Esophagus muscularis mucosa (tissue), 4 donors: Measurements from ENCODE around the gene SLC9A1. TPM values are rescaled to one million over a fixed set of nuclear protein-coding genes. Genes with fewer than 3 reads are reported as not detected.
"Not testable (repeated sequence)": the region's sequence is repeated elsewhere in the genome, so short reads cannot be mapped to it uniquely, and the experiment has no call there.

ENCODE experiments used
- DNase-seq: peaks from one replicate; pipeline ENCODE4 v3.0.0-alpha.2; 2017; ENCODE audit errors: extremely low spot score
- H3K27ac ChIP-seq, 4 donors: fragments of 200-600 bp; sonication (generic); replicated peaks in 1 of 4; 1 replicate in 3 of 4; 2 replicates in 1 of 4; pipeline ENCODE4 v1.5.1; 2016 to 2019; ENCODE audit warnings: mild to moderate bottlenecking in 1 of 4
- H3K27me3 ChIP-seq, 4 donors: fragments of 200-600 bp; sonication (generic); one replicate each; pipeline versions ENCODE4 v1.5.1 to v1.6.0; 2016 to 2019
- H3K36me3 ChIP-seq, 4 donors: fragments of 200-600 bp; sonication (generic); one replicate each; pipeline ENCODE4 v1.5.1; 2016 to 2019
- H3K4me1 ChIP-seq, 4 donors: fragments of 200-600 bp; sonication (generic); one replicate each; pipeline ENCODE4 v1.5.1; 2016 to 2019
- H3K4me3 ChIP-seq, 4 donors: fragments of 200-600 bp; sonication (generic); 1 replicate in 2 of 4; 2 replicates in 2 of 4; pipeline ENCODE4 v1.5.1; 2016 to 2019; ENCODE audit warnings: mild to moderate bottlenecking in 4 of 4, moderate library complexity in 1 of 4
- H3K9me3 ChIP-seq, 4 donors: fragments of 200-600 bp; sonication (generic); 1 replicate in 3 of 4; 2 replicates in 1 of 4; pipeline ENCODE4 v1.5.1; 2016 to 2019
- CTCF ChIP-seq, 3 experiments: fragments of 200-600 bp in 2 of 3; fragments of 450-650 bp in 1 of 3; sonication (generic) in 2 of 3; IDR thresholded peaks; one replicate each; pipeline ENCODE4 v1.5.1; 2017 to 2019; ENCODE audit warnings: antibody characterized with exemption in 3 of 3, mild to moderate bottlenecking in 2 of 3, moderate library complexity in 1 of 3
- EP300 ChIP-seq: sonication (generic); formaldehyde crosslinking; IDR thresholded peaks from one replicate; pipeline ENCODE4 v1.6.1; 2017; ENCODE audit warnings: antibody characterized with exemption
- POLR2A ChIP-seq: fragments of 450-650 bp; IDR thresholded peaks from one replicate; pipeline ENCODE4 v1.6.1; 2017; ENCODE audit warnings: antibody characterized with exemption, moderate library complexity, mild to moderate bottlenecking, low read depth
- POLR2AphosphoS5 ChIP-seq, 2 donors: sonication (generic); formaldehyde crosslinking; IDR thresholded peaks; one replicate each; pipeline ENCODE4 v1.6.1; 2017; ENCODE audit warnings: antibody characterized with exemption in 2 of 2
- WGBS: methylation state at CpG from one replicate; pipeline ENCODE4 v1.1.5; 2018; 5-methylcytosine and 5-hydroxymethylcytosine counted together
- intact Hi-C: fragments of 100-400 bp; cut with DNase I; formaldehyde crosslinking; loops from one replicate; pipeline ENCODE4 v1.15.1; 2023
- total RNA-seq, 4 donors: library from RNA; depleted of rRNA; stranded (reverse); fragments of >200 nt; gene quantifications; one replicate each; pipeline versions ENCODE4 v1.1.0 to v1.2.1, GENCODE V29; 2016

The SLC9A1 gene
- total RNA-seq, 4 donors from 2014 or later = 8.3 to 29.2 (median 11.4) TPM

GRCh38 chr1:27176323-27176722, 21.4 kb upstream of the SLC9A1 start:
- H3K9me3 ChIP-seq = no peaks in the 10 kb centered on the region
- no peaks in the 10 kb centered on the region for H3K4me1 ChIP-seq
- no peak overlapping the region for H3K27ac ChIP-seq
- intact Hi-C loops = no loop called here
- no peak for DNase-seq
- H3K4me3 ChIP-seq = no peak overlapping the region
- WGBS = 94% methylated on average over 3 of the region's 4 CpGs
- no peaks in the 10 kb centered on the region for H3K36me3 ChIP-seq
- H3K27me3 ChIP-seq = no peaks in the 10 kb centered on the region
- TF ChIP-seq CTCF (IDR thresholded peaks at IDR 0.05) = no peak
- no peak for TF ChIP-seq POLR2AphosphoS5 (IDR thresholded peaks at IDR 0.05)
- TF ChIP-seq EP300 = no peak
- no peak for TF ChIP-seq POLR2A

GRCh38 chr1:27172992-27173391, 18.1 kb upstream of the SLC9A1 start:
- H3K4me3 ChIP-seq, DNase-seq, intact Hi-C loops, H3K4me1 ChIP-seq, H3K9me3 ChIP-seq, H3K27me3 ChIP-seq, H3K27ac ChIP-seq, H3K36me3 ChIP-seq: not testable (repeated sequence)
- 87% methylated on average over 5 of the region's 5 CpGs for WGBS

GRCh38 chr1:27166929-27167328, 12.0 kb upstream of the SLC9A1 start:
- Histone ChIP-seq H3K4me3 (no peak overlapping the region), H3K27me3 (no peaks in the 10 kb centered on the region), H3K9me3 (no peaks in the 10 kb centered on the region), H3K4me1 (no peaks in the 10 kb centered on the region), H3K36me3 (no peaks in the 10 kb centered on the region), H3K27ac (no peak overlapping the region)
- no peak for TF ChIP-seq POLR2A
- no peak for TF ChIP-seq CTCF (IDR thresholded peaks at IDR 0.05)
- TF ChIP-seq EP300 = no peak
- TF ChIP-seq POLR2AphosphoS5 (IDR thresholded peaks at IDR 0.05) = no peak
- 69% methylated on average over 4 of the region's 4 CpGs for WGBS
- DNase-seq = no peak
- intact Hi-C loops = no loop called here

GRCh38 chr1:27166351-27166802, 11.5 kb upstream of the SLC9A1 start:
- H3K9me3 ChIP-seq = no peaks in the 10 kb centered on the region
- no peaks in the 10 kb centered on the region for H3K36me3 ChIP-seq
- WGBS = 86% methylated on average over 1 of the region's 1 CpG
- intact Hi-C loops = no loop called here
- no peak overlapping the region for H3K4me3 ChIP-seq
- DNase-seq = no peak
- H3K27ac ChIP-seq = no peak overlapping the region
- H3K4me1 ChIP-seq = no peaks in the 10 kb centered on the region
- TF ChIP-seq POLR2A = no peak
- no peak for TF ChIP-seq POLR2AphosphoS5 (IDR thresholded peaks at IDR 0.05)
- TF ChIP-seq CTCF (IDR thresholded peaks at IDR 0.05) = no peak
- no peak for TF ChIP-seq EP300
- no peaks in the 10 kb centered on the region for H3K27me3 ChIP-seq

- no peaks in the 10 kb centered on the region for H3K9me3 ChIP-seq
- intact Hi-C loops = no loop called here
- H3K4me3 ChIP-seq = no peak overlapping the region
- DNase-seq = no peak
- TF ChIP-seq EP300 = no peak
- no peak for TF ChIP-seq CTCF (IDR thresholded peaks at IDR 0.05)
- TF ChIP-seq POLR2AphosphoS5 (IDR thresholded peaks at IDR 0.05) = no peak
- 93% methylated on average over 6 of the region's 6 CpGs for WGBS
- no peaks in the 10 kb centered on the region for H3K36me3 ChIP-seq
- no peaks in the 10 kb centered on the region for H3K4me1 ChIP-seq
- no peaks in the 10 kb centered on the region for H3K27me3 ChIP-seq
- H3K27ac ChIP-seq = no peak overlapping the region
Measured at GRCh38 chr1:27163093-27163492, 8.2 kb upstream of the SLC9A1 start.
